Fibroblast of lung (primary cell): ENCODE measurements around the gene CGNL1.

Source experiments
- CTCF ChIP-seq, 2 donors: IDR thresholded peaks in 1 of 2; conservative IDR thresholded peaks in 1 of 2; 1 replicate in 1 of 2; 2 replicates in 1 of 2; pipeline ENCODE4 v1.5.1; 2011 to 2012; ENCODE audit warnings: low read length in 2 of 2, control low read depth in 1 of 2, inconsistent platforms in 1 of 2, low read depth in 1 of 2, mild to moderate bottlenecking in 1 of 2
- EZH2 ChIP-seq: IDR thresholded peaks from 2 replicates; pipeline ENCODE4 v1.5.1; 2012; ENCODE audit warnings: low read length, control low read depth, mild to moderate bottlenecking; ENCODE audit errors: missing control alignments

- TF ChIP-seq CTCF (conservative IDR thresholded peaks at IDR 0.05 in 1 of 2, IDR thresholded peaks at IDR 0.05 in 1 of 2; ENCODE audit: low read depth in 1 of 2, low read length in 2 of 2) (no peak), EZH2 (no peak)
Observed at GRCh38 chr15:57582090-57582489, 205.8 kb downstream of the CGNL1 start.
